GM18858 (cell line): ENCODE results near the gene SOSTDC1.

Experiments
- ATAC-seq: cut with Tn5 transposase; IDR thresholded peaks from one replicate; pipeline ENCODE4 v1.9.1; 2021; ENCODE audit not compliant: unreplicated experiment

Gene SOSTDC1

DNA sequence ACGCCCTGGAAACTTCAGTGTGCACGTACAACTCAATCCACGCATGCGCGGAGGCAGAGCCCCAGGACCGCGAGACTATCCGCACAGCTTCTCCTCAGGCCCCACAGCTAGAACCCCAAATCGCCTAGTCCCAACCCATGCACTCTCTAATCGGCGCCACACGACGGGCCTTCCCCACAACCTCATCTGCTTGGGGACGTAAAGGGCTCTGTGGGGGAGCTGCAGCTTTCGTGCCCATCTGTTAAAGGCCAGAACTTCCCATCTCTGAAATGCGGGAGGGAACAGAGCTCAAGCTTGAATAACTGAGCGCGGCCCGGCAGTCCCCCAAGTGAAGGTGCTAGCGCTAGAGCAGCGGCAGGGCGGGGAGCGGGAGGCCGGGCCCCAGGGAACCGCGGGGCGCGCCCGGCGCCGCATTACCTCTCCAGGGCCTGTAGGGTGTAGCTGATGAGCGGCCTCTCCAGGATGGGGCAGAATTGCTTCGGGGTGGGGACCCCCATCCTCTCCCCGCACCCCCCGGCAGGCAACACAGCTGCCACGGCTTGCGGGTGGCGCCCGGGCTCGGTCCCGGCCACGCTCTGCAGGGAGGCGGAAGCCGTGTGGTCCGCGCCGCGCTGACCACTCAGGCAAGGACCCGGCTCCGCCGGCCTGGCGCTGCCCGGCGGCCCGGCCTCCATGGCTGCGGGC is 44.7 kb downstream of the SOSTDC1 start:
- peak; percentile 70 for ATAC-seq

DNA sequence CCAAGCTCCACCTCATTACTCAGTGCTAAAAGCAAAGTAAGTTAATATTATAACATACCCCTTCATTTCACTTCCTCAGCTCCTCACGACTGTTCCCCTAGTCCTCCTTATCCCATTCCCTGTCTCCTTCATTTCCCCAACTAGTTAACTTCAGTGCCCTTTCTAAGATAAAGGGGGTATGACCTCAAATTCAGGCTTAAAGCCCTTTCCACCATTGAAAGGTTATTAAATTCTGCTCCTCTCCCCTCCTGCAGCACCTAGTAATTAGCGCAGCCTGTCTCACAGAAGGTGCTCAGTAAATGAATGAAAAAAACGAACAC is 45.2 kb downstream of the SOSTDC1 start:
- no peak for ATAC-seq

DNA sequence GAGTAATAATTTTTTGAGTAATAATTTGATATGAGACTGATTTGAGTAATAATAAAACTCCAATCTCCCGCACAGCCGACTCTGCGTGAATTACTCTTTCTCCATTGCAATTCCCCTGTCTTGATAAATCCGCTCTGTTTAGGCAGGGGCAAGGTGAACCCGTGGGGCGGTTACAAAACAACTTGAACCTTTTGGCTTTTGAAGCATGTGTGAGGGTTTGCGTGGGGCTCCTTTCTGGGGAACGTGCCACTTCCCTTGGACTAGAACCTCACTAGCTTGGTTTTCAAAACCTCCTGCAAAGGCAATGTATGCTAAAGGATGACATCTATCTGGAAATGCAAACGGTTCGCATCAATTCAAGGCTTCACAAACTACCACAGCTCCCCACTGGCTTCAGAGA is 45.7 kb downstream of the SOSTDC1 start:
- ATAC-seq: no peak

DNA sequence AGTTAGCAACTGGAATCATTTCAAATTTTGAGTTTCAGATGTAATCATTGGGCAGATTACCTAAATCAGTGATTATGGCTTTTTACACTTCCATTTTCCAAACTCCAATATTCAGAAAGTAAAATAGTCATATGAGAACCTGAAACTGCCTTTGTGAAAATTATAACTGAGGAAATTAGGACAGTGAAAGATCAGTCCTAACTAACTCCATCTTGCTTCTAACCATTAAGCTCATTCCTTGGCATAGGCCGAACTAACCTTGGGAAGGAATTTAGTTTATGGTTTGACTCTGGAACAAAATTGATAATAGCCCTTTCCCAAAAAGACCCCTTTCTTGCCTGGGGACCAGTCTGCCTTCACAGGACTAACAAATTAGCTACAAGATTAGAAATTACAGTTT is 46.4 kb downstream of the SOSTDC1 start:
- ATAC-seq: no peak

DNA sequence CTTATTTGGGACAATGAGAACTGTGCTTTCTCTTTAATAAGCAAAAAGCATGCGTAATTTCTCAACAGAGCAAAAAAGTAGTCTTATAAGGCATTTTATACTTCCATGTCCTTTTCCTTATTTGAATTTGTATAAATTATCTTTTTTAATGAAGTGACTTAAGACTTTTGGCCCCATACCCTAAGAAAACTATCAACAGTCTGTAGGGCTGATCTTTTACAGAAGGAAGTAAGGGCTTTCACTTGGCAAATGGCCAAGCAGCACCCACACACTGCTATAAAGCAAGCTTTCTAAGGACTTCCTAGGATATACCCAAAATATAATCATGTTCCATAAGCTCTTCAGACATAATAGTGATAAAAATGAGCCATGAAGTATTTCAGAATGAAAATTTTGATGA is 47.6 kb downstream of the SOSTDC1 start:
- no peak for ATAC-seq

DNA sequence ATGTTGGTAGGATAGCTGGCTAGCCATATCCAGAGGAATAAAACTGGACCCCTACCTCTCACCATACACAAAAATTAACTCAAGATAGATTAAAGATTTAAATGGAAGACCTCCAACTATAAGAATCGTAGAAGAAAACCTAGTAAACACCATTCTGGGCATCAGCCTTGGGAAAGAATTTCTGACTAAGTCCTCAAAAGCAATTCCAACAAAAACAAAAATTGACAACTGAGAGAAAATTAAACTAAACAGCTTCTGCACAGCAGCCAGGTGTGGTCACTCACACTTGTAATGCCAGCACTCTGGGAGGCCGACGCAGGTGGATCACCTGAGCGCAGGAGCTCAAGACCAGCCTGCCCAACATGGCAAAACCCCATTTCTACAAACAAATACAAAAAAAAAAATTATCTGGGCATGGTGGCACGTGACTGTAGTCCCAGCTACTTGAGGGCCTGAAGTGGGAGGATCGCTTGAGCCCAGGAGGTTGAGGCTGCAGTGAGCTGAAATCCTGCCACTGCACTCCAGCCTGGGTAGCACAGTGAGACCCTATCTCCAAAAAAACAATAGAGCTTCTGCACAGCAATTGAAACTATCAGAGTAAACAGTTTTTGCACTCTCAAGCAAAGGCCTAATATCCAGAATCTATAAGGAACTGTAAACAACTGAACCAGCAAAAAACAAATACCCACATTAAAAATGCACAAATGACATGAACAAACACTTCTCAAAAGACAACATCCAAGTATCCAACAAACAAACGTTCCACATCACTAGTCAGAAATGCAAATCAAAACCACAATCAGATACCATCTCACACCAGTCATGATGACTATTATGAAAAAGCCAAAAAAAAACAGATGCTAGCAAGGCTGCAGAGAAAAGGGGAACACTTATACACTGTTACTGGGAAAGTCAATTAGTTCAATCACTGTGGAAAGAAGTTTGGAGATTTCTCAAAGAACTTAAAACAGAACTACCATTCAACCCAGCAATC is 49.0 kb downstream of the SOSTDC1 start:
- no peak for ATAC-seq

DNA sequence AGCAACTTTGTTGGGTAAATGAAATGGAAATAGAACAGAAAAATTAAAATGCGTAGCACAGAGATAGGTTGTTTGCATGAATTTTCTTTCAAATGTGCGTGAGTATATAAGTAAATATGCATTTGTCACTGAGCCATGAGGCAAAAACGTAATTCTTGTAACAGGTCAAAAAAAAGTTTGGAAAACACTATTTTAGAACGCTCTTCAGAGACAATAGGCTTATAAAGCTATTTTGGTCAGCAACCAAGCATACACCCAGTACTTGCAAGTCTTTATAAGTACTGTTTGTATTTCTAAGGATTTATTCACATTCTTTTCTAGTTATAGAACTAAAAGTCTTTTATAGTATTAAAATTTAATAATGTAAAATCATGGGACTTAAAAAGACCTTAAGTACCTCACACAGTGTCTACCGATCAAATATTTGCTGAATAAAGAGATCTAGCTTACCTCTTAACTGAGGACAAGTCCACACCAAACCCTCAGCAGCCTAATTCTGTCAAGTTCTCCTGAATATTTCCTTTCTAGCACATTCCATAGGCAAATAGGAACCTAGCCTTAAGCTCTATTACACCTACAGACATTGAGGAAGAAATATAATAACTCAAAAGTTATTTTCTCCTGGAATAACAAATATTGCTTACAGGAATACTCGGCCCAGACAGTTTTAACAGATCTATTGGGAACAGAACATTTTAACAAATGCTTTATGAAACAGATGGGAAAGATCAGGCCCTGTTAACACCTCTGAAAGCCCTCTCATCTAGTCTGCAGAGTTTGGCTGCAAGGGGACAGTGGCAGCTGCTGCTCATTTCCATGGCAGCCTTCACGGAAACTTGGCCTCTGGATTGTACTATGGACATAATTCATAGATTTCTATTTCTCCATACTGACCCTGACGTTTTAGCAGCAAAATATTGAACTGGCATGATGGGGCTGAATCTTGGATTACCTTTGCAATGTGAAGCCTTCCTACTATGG is 53.0 kb downstream of the SOSTDC1 start:
- ATAC-seq: no peak
